ENCODE data around the gene WSCD2. TPM values are rescaled to one million over a fixed set of nuclear protein-coding genes. Genes with fewer than 3 reads are reported as not detected.

WSCD2 gene
- polyA plus RNA-seq, 1 of the 3 experiments (the other 2 are of a cell fraction), result 0.03 TPM

DNA sequence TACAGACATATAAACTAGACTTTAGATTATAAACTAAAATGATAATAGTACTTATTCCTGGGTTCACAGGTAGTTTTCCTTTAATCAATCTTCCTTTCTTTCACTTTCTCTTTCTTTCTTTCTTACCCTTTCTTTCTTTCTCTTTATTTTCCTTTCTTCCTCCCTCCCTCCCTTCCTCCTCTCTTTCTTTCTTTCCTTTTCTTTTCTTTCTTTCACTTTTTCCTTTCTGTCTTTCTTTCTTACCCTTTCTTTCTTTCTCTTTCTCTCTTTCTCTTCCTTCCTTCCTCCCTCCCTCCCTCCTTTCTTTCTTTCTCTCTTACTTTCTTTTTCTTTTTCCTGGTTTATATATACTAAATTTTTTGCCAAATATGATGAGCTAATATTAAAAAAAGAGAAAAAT is 148.5 kb downstream of the WSCD2 start:
- Histone ChIP-seq H3K9me2 (no peaks in the 10 kb centered on the region), H3K79me2 (ENCODE audit: insufficient read depth) (no peaks in the 10 kb centered on the region), H3F3A (replicated peaks; ENCODE audit: insufficient read depth) (no peaks in the 10 kb centered on the region), H3K9me3 (no peaks in the 10 kb centered on the region), H3K4me3 (ENCODE audit: low read depth in 2 of 2, low read length in 1 of 2) (no peak overlapping the region), H4K20me1 (ENCODE audit: insufficient read depth) (no peaks in the 10 kb centered on the region), H3K4me1 (ENCODE audit: control insufficient read depth in 1 of 2, insufficient read depth in 2 of 2, low read depth in 1 of 2, low read length in 1 of 2) (peaks cover 0 to 18% of the 10 kb centered on the region in 2 experiments; a peak in 2 of 4 replicates), H3K9ac (no peak overlapping the region), H3K36me3 (replicated peaks in 1 of 2; ENCODE audit: control insufficient read depth in 1 of 2, insufficient read depth in 2 of 2, low read length in 1 of 2) (no peaks in the 10 kb centered on the region), H3K4me2 (no peak overlapping the region), H3K27me3 (ENCODE audit: insufficient read depth) (no peaks in the 10 kb centered on the region), H3K27ac (ENCODE audit: low read depth in 2 of 2, low read length in 1 of 2) (no peak overlapping the region), H2AFZ (ENCODE audit: low read depth) (no peak overlapping the region)
- CTCF ChIA-PET, result interaction anchor here (0.8 kb wide), 1 partner anchor 180 kb away, joined by 3 read pairs; no protein-coding TSS in a partner anchor
- no peak for DNase-seq
- no peak for TF ChIP-seq ELF1 (IDR thresholded peaks at IDR 0.05)
- TF ChIP-seq, protein P1, sequence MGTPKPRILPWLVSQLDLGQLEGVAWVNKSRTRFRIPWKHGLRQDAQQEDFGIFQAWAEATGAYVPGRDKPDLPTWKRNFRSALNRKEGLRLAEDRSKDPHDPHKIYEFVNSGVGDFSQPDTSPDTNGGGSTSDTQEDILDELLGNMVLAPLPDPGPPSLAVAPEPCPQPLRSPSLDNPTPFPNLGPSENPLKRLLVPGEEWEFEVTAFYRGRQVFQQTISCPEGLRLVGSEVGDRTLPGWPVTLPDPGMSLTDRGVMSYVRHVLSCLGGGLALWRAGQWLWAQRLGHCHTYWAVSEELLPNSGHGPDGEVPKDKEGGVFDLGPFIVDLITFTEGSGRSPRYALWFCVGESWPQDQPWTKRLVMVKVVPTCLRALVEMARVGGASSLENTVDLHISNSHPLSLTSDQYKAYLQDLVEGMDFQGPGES (IDR thresholded peaks at IDR 0.05; ENCODE audit: low read depth, low read length), result no peak
- TF ChIP-seq GABPA (IDR thresholded peaks at IDR 0.05; ENCODE audit: low read depth), result no peak
- no peak for TF ChIP-seq TEAD4 (IDR thresholded peaks at IDR 0.05; ENCODE audit: borderline replicate concordance, insufficient read depth)
- no peak for TF ChIP-seq EP300 (IDR thresholded peaks at IDR 0.05; ENCODE audit: borderline replicate concordance in 1 of 2, low read depth in 1 of 2, low read length in 1 of 2)
- no peak for TF ChIP-seq MXI1 (IDR thresholded peaks at IDR 0.05; ENCODE audit: low read depth, low read length)
- no peak for TF ChIP-seq FOXM1 (IDR thresholded peaks at IDR 0.05; ENCODE audit: low read depth)
- no peak for TF ChIP-seq FOSL2 (IDR thresholded peaks at IDR 0.05; ENCODE audit: borderline replicate concordance, low read depth)
- TF ChIP-seq USF2 (IDR thresholded peaks at IDR 0.05; ENCODE audit: borderline replicate concordance, low read depth, low read length), result no peak
- no peak for TF ChIP-seq REST (IDR thresholded peaks at IDR 0.05; ENCODE audit: low read depth, low read length)
- no peak for TF ChIP-seq GATA2 (CRISPR knock-in tag; IDR thresholded peaks at IDR 0.05)
- no peak for TF ChIP-seq USF1 (IDR thresholded peaks at IDR 0.05; ENCODE audit: borderline replicate concordance, low read depth)
- TF ChIP-seq POLR2AphosphoS5 (IDR thresholded peaks at IDR 0.05; ENCODE audit: low read depth, low read length), result no peak
- POLR2A ChIA-PET, result interaction anchor here (0.6 kb wide), 2 partner anchors 36 to 614 kb away, joined by 3 to 4 read pairs; no protein-coding TSS in a partner anchor

Measured in SK-N-SH (cell line).